Forelimb muscle (tissue), 1 donor: ENCODE results near the gene NREP. TPM values are rescaled to one million over a fixed set of nuclear protein-coding genes. Genes with fewer than 3 reads are reported as not detected.

ENCODE experiments used
- DNase-seq: peaks from one replicate; pipeline ENCODE4 v3.0.0-alpha.2; 2013; ENCODE audit warnings: low read depth
- polyA plus RNA-seq: library from polyadenylated mRNA; unstranded; fragments of 120-200 nt; gene quantifications from one replicate; pipeline ENCODE4 v1.2.1, GENCODE V29; 2013; ENCODE audit not compliant: insufficient read length

Gene NREP
- polyA plus RNA-seq, 1 donor, result 305 TPM

DNA sequence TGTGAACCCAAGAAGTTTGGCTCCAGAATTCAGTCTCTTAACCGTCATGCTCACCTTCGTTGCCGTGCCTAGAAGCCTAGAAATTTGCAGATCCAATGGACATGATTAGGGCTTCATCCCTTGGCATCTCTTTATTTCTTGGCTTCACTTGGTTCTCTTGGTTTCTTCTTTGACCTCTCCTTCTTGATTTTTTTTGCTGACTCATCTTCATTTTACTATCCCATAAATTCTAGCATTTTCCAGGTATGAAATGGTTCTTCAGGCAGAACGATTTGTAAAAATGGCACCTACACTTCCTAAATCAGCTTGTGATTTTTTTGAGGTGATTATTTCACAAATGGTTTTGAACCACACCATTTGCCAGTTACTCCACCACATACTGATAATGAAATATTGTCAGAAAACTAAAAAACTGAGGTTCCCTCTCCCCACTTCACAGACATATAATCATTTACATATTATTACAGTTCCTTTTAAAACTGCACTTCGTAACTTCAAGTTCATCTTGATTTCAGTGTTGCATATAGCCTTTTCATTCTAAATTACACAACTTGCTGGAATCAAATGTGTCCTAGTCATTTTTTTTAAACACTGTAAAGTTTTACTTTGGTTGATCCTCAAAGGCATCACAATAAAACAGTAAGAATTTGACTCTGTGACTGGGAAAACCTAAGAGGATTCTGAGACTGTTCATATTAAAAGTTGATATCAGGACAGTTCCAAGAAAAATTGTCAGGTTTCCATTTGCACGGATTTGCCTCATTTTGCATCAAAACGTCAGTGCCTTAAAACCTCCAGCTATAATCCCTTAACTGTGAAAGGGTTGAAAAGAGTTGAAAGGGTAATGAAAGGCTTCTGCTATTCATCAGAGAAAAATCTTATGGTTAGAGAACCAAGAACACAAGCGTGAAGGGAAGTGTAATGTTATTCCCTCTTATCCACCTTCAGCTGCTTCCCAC is 8.9 kb upstream of the NREP start:
- no peak for DNase-seq

DNA sequence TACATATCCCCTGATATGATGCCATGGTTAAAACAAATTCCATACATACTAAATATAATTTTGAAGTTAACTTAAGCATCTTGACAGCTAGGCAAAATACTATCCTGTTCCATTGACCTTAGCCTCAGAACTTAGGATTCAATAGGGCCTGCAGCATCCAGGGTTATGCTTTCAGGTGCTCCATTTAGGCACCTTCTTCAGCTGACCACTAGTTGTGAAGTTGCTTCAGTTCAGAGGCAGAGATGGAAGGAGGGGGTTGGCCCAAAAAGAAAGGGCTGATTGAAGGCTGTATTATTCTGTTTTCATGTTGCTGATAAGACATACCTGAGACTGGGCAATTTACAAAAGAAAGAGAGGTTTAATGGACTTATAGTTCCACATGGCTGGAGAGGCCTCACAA is 7.0 kb upstream of the NREP start:
- no peak for DNase-seq

DNA sequence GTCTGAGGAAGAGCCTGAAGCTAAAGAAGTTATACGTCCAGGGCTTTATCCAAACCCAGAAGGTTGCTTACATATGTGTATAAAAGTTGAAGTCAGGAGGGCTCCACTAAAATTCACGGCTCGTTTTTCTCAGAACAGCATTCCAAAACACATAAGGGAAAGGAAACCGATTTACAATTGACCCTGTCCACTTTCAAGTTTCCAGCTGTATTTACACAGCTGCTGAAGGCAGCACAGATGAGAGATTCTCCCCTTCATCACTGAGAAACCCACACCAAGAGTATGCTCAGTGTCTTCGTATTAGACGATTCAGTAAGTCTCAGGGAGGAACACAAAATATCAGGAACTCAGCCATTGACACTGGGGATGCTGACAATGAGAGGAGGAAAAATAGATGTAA is 5.9 kb upstream of the NREP start:
- no peak for DNase-seq

- DNase-seq, result no peak
These were observed 1.3 kb upstream of the NREP start for GRCh38 chr5:111758284-111758628.

DNA sequence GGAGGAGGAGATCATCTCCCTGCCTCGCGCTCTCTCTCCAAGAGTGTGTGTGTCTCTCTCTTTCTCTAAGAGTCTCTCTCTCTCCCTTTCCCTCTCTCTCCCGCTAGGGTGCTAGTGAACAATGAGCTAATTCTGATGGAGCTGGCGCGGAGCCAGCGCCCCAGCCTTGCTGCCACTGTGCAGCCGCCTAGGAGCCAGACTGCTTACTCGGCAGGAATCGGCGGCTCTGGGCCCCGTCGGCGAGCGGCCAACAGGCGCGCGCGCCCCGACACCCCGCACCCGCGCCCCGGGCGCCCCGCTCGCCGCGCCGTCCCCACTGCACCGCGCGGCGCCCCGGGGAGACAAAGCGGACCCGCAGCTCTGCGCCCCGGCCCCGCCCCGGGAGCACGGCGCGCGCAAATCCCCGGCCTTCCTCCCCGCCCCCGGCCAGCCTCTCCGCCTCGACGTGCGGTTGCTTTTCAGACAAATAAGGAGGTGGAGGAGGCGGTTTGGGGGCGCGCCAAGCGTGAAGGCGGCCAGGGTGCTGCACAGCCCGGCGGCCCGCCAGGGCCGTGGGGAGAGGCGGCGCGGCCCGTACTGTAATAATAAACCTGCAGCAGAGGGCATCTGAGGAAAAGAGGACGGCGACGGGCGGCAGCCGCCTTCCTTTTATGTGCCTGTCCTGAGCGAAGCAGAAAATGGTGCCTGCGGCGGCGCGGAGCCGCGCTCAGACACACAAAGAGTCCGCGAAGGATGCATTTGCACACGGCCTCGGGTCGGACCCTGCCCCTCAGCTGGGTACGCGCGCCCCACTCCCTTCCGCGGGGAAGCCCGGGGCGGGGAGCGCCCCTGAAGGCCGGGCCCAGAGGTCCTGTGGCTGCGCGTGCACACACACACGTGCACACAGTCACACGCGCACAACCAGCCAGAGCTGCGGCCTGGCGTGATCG is 625 bp upstream of the NREP start:
- peak; percentile 87 for DNase-seq

DNA sequence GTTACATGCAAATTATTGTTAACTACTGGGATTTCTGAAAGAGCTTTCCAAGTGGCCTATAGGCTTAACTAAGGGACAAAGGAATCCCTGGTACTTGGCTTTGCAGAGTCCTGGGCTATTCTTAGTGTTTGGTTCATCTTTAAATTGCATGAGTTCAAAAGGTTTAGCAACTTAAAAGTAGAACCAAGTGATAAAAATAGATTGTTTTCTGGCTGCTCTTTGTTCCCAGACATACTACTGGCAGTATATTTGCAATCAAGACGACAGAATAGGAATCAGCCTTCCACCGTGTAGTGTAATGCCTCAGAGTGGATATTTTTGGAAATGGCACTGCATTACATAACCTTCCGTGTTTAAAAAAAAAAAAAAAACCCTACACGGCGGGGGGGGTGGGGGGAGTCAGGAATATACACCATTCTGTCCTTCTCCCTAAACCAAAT is 1.0 kb downstream of the NREP start:
- no peak for DNase-seq

- no peak for DNase-seq
These were observed 1.6 kb downstream of the NREP start for GRCh38 chr5:111755345-111755941.

- DNase-seq, result no peak
These were observed 3.0 kb downstream of the NREP start for GRCh38 chr5:111753884-111754589.

DNA sequence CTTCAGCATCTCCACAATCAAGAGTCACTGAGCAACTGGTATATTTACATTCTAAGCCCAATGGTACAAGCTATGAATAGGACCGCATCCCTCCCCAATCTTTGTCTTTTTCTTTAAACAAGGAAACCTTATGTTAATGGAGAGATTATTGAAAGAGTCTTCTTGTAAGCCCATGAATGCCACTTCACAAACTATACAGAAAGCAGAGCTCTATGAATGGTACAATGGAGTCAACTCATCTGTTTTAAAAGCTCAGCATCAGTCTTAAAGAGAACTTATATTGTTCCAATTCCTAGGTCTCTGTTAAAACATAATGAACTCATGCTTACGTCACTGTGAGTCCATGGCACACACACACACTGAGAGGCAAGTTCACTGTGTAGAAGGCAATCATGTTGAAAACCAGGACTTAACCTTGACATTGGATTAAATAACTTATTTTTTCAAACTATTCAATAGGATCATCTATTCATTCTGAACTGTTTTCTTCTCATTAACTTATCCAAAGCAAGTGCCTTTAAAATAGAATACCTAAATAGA is 4.5 kb downstream of the NREP start:
- no peak for DNase-seq

GRCh38 chr5:111749303-111750026 is 7.5 kb downstream of the NREP start:
- DNase-seq, result no peak

- DNase-seq, result no peak
These were observed 8.7 kb downstream of the NREP start for GRCh38 chr5:111748304-111748763.

DNA sequence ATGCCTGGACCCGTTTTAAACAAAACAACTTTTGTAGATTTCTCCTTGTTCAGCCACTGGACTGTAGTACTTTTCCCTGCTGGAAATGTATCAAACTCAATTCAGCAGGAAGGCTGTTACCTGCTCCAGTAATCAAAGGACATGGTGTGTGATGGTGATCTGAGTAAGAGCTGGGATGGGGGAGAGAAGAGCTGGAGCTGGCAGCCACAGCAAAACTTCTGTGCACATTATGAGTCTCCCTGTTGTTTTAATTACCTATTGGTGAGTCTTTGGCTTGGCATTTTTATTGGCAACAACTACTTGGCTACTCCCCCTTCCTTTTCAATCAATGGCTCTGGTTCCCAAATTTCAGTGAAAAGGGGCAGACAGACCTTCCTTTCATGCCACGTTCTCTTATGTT is 9.7 kb downstream of the NREP start:
- no peak for DNase-seq

- DNase-seq, result no peak
These were observed 10.2 kb downstream of the NREP start for GRCh38 chr5:111746791-111747190.

DNA sequence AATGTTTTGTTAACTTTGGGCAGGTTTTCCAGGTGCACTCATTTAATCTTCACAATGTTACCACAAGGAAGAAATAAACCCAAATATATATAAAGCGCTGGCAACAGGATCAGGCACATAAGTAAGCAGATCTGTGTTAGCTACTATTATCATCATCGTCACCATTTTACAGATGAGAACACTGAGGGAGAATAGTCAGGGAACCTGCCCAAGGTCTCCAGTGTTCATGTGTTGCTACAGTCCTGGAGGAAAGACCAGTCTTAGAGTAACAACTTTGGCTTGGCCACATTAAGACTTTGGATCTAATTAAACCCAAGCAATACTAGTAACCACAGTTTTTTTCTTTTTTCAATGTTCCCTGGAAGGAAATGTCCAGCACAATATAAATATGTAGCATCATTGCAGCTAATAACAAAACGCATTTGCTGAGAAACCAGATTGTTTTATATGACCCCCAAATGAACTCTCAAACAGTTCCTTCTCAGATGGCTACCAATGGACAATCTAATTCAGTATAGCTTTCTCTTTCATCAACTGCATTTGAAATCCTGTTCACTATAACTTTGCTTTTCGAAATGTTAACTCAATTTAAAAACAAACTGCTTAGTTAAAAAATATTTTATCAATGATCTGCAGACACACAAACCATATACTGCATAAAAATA is 11.8 kb downstream of the NREP start:
- no peak for DNase-seq

- no peak for DNase-seq
These were observed 12.5 kb downstream of the NREP start for GRCh38 chr5:111744455-111744854.

DNA sequence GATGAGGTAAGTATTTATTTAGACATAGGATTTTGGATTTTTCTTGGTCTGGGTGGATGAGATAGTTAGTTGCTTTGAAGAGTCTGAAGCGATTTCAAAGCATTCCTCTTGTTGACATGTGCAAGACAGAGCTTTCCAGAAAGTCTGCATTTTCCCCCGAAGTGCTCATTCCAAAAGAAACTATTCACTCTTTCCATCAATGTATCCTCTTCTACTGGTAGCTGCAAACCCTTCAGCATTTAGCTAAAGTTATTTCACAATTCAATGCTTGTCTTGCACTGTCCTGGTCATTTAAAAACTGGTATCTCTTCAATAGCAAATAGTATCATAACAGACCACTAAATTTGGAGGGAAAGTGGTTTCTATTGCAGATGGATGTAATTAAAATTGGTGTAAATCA is 13.0 kb downstream of the NREP start:
- DNase-seq, result no peak

GRCh38 chr5:111743512-111743911 is 13.5 kb downstream of the NREP start:
- DNase-seq, result no peak

DNA sequence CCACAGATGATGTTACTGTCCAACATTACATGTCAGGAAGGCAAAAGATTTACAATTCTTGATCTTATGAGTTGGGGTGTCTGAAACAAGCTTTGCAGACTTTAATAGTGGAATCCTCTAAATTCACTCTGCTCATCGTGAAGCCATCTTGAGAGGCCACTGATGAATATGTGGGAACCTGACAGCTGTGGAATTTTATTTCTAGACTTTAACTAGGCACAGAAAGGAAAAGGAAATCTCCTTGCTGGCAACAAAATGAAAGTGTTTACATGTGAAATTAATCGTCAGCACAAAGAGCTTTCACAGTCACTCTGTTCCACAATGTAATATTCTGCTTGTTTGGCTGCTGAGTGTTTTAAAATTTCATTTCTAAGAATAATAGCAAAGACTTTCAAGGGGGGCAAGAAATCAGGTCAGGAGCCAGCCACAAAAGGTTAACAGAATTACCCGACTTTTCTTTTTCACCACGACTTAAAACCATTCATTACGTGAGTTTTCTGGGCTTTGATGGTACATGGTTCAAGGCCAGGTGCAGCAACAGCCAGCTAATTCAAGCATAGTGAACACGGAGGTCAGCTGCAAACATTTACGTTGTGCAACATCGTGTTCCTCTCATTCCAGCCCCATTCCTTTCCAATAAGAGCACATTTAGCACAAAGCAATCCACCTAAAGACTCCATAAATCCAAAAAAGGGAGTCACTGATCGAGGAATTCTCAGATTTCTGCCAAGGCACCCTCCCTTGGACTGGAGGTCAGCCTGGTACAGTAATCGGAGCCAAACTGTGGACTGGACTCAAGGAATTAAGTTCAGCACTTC is 14.6 kb downstream of the NREP start:
- no peak for DNase-seq

DNA sequence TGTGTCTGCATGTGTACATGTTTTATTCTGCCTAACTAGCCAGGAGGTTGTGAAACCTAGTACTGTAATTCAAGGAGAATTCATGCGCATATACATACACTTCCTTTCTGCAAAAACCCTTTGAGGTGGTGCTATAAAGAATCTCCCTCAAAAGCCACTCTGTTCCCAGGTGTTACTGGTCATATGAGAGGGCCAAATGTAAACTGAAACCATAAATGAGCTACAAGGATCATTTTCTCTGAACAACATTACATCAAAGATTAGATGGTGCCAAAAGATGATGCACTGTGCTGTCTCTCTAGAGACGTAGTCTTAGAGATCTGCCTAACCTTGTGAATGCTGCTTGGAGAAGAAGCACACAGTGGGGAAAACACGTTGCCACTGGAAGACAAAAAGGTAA is 15.7 kb downstream of the NREP start:
- DNase-seq, result no peak
